OCI-LY7 (cell line): ENCODE data around the gene ADD3. TPM values are rescaled to one million over a fixed set of nuclear protein-coding genes. Genes with fewer than 3 reads are reported as not detected.
A peak's percentile ranks its signal among the peaks of the same experiment; 100 is the strongest.

Experiments
- BruUV-seq: library from RNA; stranded (reverse); fragments of 400-500 nt; replicated peaks from 2 replicates; lab custom pipeline; 2021; lab: Mats Ljungman, UMichigan
- CTCF ChIA-PET: fragments of 300-600 bp; sonication (Branson Sonifier 250); formaldehyde crosslinking; loops from one replicate; lab custom pipeline; 2022; ENCODE audit warnings: antibody characterized with exemption; ENCODE audit not compliant: unreplicated experiment; lab: Charles Lee
- POLR2A ChIA-PET: fragments of 300-600 bp; sonication (Branson Sonifier 250); formaldehyde crosslinking; loops from one replicate; lab custom pipeline; 2022; ENCODE audit warnings: antibody characterized with exemption; lab: Charles Lee
- DNase-seq: peaks from one replicate; pipeline ENCODE4 v3.0.0-alpha.2; 2015; ENCODE audit warnings: low spot score
- H2AFZ ChIP-seq: fragments of 200-600 bp; sonication (generic), shearing (Covaris generic); 2 replicates; pipeline ENCODE4 v1.6.1; 2014; ENCODE audit warnings: mild to moderate bottlenecking, antibody characterized with exemption, low read length, moderate library complexity
- H3K27ac ChIP-seq: fragments of 200-600 bp; sonication (generic); 2 replicates; pipeline ENCODE4 v1.5.1; 2014; ENCODE audit warnings: mixed run types, low read depth, mild to moderate bottlenecking, moderate library complexity, low read length, inconsistent platforms; ENCODE audit not compliant: poor library complexity, severe bottlenecking
- H3K36me3 ChIP-seq: fragments of 200-600 bp; sonication (generic); 2 replicates; pipeline ENCODE4 v1.6.1; 2014; ENCODE audit warnings: mild to moderate bottlenecking, antibody characterized with exemption, low read length, moderate library complexity, mixed read lengths; ENCODE audit not compliant: insufficient read depth
- H3K4me1 ChIP-seq: fragments of 200-600 bp; sonication (generic); 2 replicates; pipeline ENCODE4 v1.5.1; 2014; ENCODE audit warnings: mild to moderate bottlenecking, low read length; ENCODE audit not compliant: insufficient read depth, poor library complexity, severe bottlenecking
- H3K4me2 ChIP-seq: fragments of 200-600 bp; sonication (generic); 2 replicates; pipeline ENCODE4 v1.6.1; 2014; ENCODE audit warnings: mild to moderate bottlenecking, low read length
- H3K4me3 ChIP-seq: fragments of 200-600 bp; sonication (generic); 2 replicates; pipeline ENCODE4 v1.5.1; 2014; ENCODE audit warnings: mild to moderate bottlenecking, low read depth, low read length; ENCODE audit not compliant: poor library complexity, severe bottlenecking
- H3K79me2 ChIP-seq: fragments of 200-600 bp; sonication (generic); 2 replicates; pipeline ENCODE4 v1.6.1; 2016; ENCODE audit warnings: low read depth, mild to moderate bottlenecking, low read length, moderate library complexity, mixed read lengths; ENCODE audit not compliant: insufficient read depth
- H3K9me2 ChIP-seq: fragments of 200-600 bp; sonication (generic); 2 replicates; pipeline ENCODE4 v1.6.1; 2016; ENCODE audit warnings: mild to moderate bottlenecking, low read length, mixed read lengths; ENCODE audit not compliant: insufficient read depth
- H3K9me3 ChIP-seq: fragments of 200-600 bp; sonication (generic); 2 replicates; pipeline ENCODE4 v1.6.1; 2014; ENCODE audit warnings: mild to moderate bottlenecking, mixed run types, low read length, mixed read lengths
- H4K20me1 ChIP-seq: fragments of 200-600 bp; sonication (generic); 2 replicates; pipeline ENCODE4 v1.6.1; 2014; ENCODE audit warnings: mild to moderate bottlenecking, antibody characterized with exemption, low read length, moderate library complexity, mixed read lengths; ENCODE audit not compliant: insufficient read depth
- CTCF ChIP-seq: fragments of 200-600 bp; sonication (generic); conservative IDR thresholded peaks from 2 replicates; pipeline ENCODE4 v1.5.1; 2014; ENCODE audit warnings: mild to moderate bottlenecking, antibody characterized with exemption, low read length, moderate library complexity, mixed read lengths
- EZH2phosphoT487 ChIP-seq: fragments of 200-600 bp; sonication (generic); IDR thresholded peaks from 2 replicates; pipeline ENCODE4 v1.6.1; 2018; ENCODE audit warnings: low read depth, borderline replicate concordance, mild to moderate bottlenecking, mixed run types, antibody characterized with exemption, low read length, moderate library complexity, mixed read lengths
- intact Hi-C: fragments of 100-400 bp; cut with micrococcal nuclease; formaldehyde crosslinking; loops from one replicate; pipeline ENCODE4 v1.10.0; 2022; ENCODE audit not compliant: unreplicated experiment
- total RNA-seq, 2 experiments: library from RNA; depleted of rRNA in 1 of 2; stranded (reverse); fragments of >200 nt in 1 of 2; shearing (Covaris generic) in 1 of 2; gene quantifications; 2 replicates each; pipeline ENCODE4 v1.2.3, GENCODE V29; 2014 to 2022

The ADD3 gene
- total RNA-seq, 2 experiments from 2014 or later: 75.8 to 89.7 TPM

DNA sequence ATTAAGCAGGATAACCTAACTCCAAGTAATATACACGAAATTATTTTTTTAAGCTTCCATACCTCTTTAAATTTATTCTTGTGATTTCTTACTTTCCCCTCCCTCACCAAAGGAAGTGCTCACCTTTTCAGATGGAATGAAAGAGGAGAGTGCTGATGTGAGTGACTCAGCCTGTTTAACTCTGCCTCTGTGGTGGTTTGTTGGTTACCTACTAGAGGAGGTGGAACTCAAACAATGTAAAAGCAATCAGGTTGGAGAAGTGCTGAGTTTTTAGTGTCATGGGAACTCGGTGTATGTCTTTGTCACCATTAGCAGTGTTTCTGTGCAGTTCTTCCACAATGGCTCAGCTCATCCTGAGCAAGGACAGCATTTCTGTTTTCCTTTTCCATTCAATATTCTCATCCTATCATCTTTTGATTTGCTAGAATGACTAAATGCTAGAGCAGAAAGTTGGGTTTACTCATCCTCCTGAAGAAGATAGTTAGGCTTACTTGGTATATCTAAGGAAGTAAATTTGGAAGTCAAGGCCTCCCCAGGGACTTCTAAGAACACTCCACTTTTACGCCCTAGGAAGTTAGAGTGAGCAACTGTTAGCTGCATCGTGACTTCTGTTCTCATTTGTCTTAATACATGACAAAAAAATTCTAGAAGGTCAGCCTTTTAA is 6.0 kb downstream of the ADD3 start:
- CTCF ChIA-PET: interaction anchor here (0.6 kb wide), 1 partner anchor 100 kb away, joined by 3 read pairs; no protein-coding TSS in a partner anchor
- intact Hi-C loops: no loop called here
- BruUV-seq: no TSS peak
- Histone ChIP-seq H3K4me2 (no peak overlapping the region), H3K79me2 (peaks cover 95% of the 10 kb centered on the region), H3K9me3 (no peaks in the 10 kb centered on the region), H2AFZ (no peak overlapping the region), H4K20me1 (peaks cover 24% of the 10 kb centered on the region; the same call in 1 of the 2 replicates), H3K4me3 (no peak overlapping the region), H3K9me2 (no peaks in the 10 kb centered on the region), H3K36me3 (no peaks in the 10 kb centered on the region), H3K4me1 (peaks cover 57% of the 10 kb centered on the region), H3K27ac (no peak overlapping the region)
- DNase-seq: no peak
- TF ChIP-seq CTCF: no peak
- no peak for TF ChIP-seq EZH2phosphoT487
- POLR2A ChIA-PET: interaction anchor here (0.7 to 1.4 kb wide), 6 partner anchors 21 to 1197 kb away, joined by 3 to 4 read pairs (median 4); no protein-coding TSS in a partner anchor

DNA sequence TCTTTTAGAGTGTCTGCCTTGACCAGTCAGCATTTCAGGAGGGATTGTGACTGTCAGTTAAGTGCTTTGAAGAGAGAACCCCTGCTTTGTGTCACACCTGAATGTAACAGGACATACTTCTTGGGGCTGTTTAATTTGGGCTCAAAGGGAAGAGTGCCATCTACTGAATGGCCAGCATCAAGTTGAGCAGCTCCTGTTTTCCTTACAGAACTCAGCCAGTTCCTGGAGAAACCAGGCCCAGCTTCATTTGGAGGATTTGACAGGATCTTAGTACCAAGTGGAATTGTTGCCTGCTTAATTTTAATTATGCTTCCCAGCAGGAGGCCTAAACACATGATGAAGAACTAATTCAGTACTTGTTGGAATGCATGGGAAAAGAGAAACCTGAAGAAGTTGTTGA is 8.3 kb downstream of the ADD3 start:
- H3K79me2 ChIP-seq: peaks cover 90% of the 10 kb centered on the region
- no TSS peak for BruUV-seq

More for the DNA sequence above, 8.3 kb downstream of the ADD3 start:
- ChIA-PET CTCF (no interaction called here), POLR2A (interaction anchor here (0.5 to 1.5 kb wide), 4 partner anchors 9 to 1268 kb away, joined by 3 to 7 read pairs (median 3); partner anchors contain the start of gene ADD3)
- TF ChIP-seq EZH2phosphoT487 (no peak), CTCF (peak; percentile 68)
- peak; percentile 35 for DNase-seq
- no peak overlapping the region for H2AFZ ChIP-seq
- peaks cover 38% of the 10 kb centered on the region for H3K4me1 ChIP-seq
- no peaks in the 10 kb centered on the region for H3K36me3 ChIP-seq
- no peak overlapping the region for H3K27ac ChIP-seq
- H3K4me3 ChIP-seq: no peak overlapping the region
- no peaks in the 10 kb centered on the region for H3K9me3 ChIP-seq
- no peak overlapping the region for H3K4me2 ChIP-seq
- no peaks in the 10 kb centered on the region for H3K9me2 ChIP-seq
- H4K20me1 ChIP-seq: peaks cover 9% of the 10 kb centered on the region; the same call in 1 of the 2 replicates
- intact Hi-C loops: no loop called here
